Mesenchymal stem cell (in vitro differentiated cells and primary cell): ENCODE data around the gene EOMES.
A peak's percentile ranks its signal among the peaks of the same experiment; 100 is the strongest.

Experiments
- DNase-seq: peaks from one replicate; pipeline ENCODE4 v3.0.0-alpha.2; 2013
- H2AFZ ChIP-seq: one replicate; pipeline ENCODE4 v1.6.1; 2013; ENCODE audit warnings: low read depth, mild to moderate bottlenecking, control low read depth, inconsistent platforms, low read length, moderate library complexity
- H2AK5ac ChIP-seq: 2 replicates; pipeline ENCODE4 v1.6.1; 2013; ENCODE audit warnings: low read length, moderate library complexity, mild to moderate bottlenecking, inconsistent platforms; ENCODE audit not compliant: severe bottlenecking
- H2BK120ac ChIP-seq: one replicate; pipeline ENCODE4 v1.6.1; 2013; ENCODE audit warnings: low read depth, mild to moderate bottlenecking, inconsistent platforms, low read length, moderate library complexity
- H2BK12ac ChIP-seq, 2 experiments: one replicate each; pipeline ENCODE4 v1.6.1; 2013; ENCODE audit warnings: inconsistent platforms in 2 of 2, low read length in 2 of 2, mild to moderate bottlenecking in 2 of 2, moderate library complexity in 2 of 2, control low read depth in 1 of 2
- H2BK15ac ChIP-seq: one replicate; pipeline ENCODE4 v1.6.1; 2013; ENCODE audit warnings: mild to moderate bottlenecking, low read depth, inconsistent platforms; ENCODE audit not compliant: poor library complexity, severe bottlenecking
- H2BK5ac ChIP-seq: 2 replicates; pipeline ENCODE4 v1.6.1; 2013; ENCODE audit warnings: low read depth, mild to moderate bottlenecking, low read length, control low read depth, inconsistent platforms; ENCODE audit not compliant: poor library complexity, severe bottlenecking
- H3K14ac ChIP-seq, 2 experiments: one replicate each; pipeline ENCODE4 v1.6.1; 2013; ENCODE audit warnings: inconsistent platforms in 2 of 2, low read length in 2 of 2, control low read depth in 1 of 2, mild to moderate bottlenecking in 1 of 2, moderate library complexity in 1 of 2
- H3K18ac ChIP-seq, 2 experiments: one replicate each; pipeline ENCODE4 v1.6.1; 2013; ENCODE audit warnings: inconsistent platforms in 2 of 2, low read length in 2 of 2, control low read depth in 1 of 2, low read depth in 1 of 2, mild to moderate bottlenecking in 1 of 2
- H3K23ac ChIP-seq, 2 experiments: one replicate each; pipeline ENCODE4 v1.6.1; 2013; ENCODE audit warnings: inconsistent platforms in 2 of 2, low read length in 2 of 2, mild to moderate bottlenecking in 2 of 2, moderate library complexity in 2 of 2, control low read depth in 1 of 2
- H3K27ac ChIP-seq: 2 replicates; pipeline ENCODE4 v1.5.1; 2013; ENCODE audit warnings: mild to moderate bottlenecking, moderate library complexity, low read length, control low read depth, inconsistent platforms; ENCODE audit not compliant: poor library complexity, severe bottlenecking
- H3K27me3 ChIP-seq, 2 experiments: 2 replicates each; pipeline versions ENCODE4 v1.6.1 to v1.7.0; 2013; ENCODE audit warnings: low read length in 2 of 2, mild to moderate bottlenecking in 2 of 2, moderate library complexity in 2 of 2, control low read depth in 1 of 2, inconsistent platforms in 1 of 2; ENCODE audit not compliant: control insufficient read depth in 1 of 2, insufficient read depth in 1 of 2
- H3K36me3 ChIP-seq, 2 experiments: 2 replicates each; pipeline versions ENCODE4 v1.6.1 to v1.7.0; 2013; ENCODE audit warnings: low read length in 2 of 2, control low read depth in 1 of 2, inconsistent platforms in 1 of 2, low read depth in 1 of 2, mild to moderate bottlenecking in 1 of 2; ENCODE audit not compliant: insufficient read depth in 2 of 2, control insufficient read depth in 1 of 2
- H3K4ac ChIP-seq, 2 experiments: one replicate each; pipeline ENCODE4 v1.6.1; 2013; ENCODE audit warnings: inconsistent platforms in 2 of 2, low read length in 2 of 2, mild to moderate bottlenecking in 2 of 2, moderate library complexity in 2 of 2, control low read depth in 1 of 2, low read depth in 1 of 2
- H3K4me1 ChIP-seq: 2 replicates; pipeline ENCODE4 v1.6.1; 2013; ENCODE audit warnings: low read depth, low read length, control low read depth; ENCODE audit not compliant: control insufficient read depth, insufficient read depth
- H3K4me2 ChIP-seq: 2 replicates; pipeline ENCODE4 v1.6.1; 2013; ENCODE audit warnings: low read length, mild to moderate bottlenecking, inconsistent platforms; ENCODE audit not compliant: poor library complexity, severe bottlenecking
- H3K4me3 ChIP-seq, 2 experiments: 2 replicates each; pipeline versions ENCODE4 v1.5.1 to v1.7.0; 2013; ENCODE audit warnings: low read length in 2 of 2, mild to moderate bottlenecking in 2 of 2, control low read depth in 1 of 2, low read depth in 1 of 2; ENCODE audit not compliant: insufficient read depth in 1 of 2
- H3K79me1 ChIP-seq: replicated peaks from 2 replicates; pipeline ENCODE4 v1.6.1; 2013; ENCODE audit warnings: mild to moderate bottlenecking, control low read depth, low read length, inconsistent platforms; ENCODE audit not compliant: poor library complexity, severe bottlenecking
- H3K9ac ChIP-seq: 2 replicates; pipeline ENCODE4 v1.7.0; 2013; ENCODE audit warnings: mild to moderate bottlenecking, low read length, moderate library complexity
- H3K9me3 ChIP-seq: 2 replicates; pipeline ENCODE4 v1.7.0; 2013; ENCODE audit warnings: mild to moderate bottlenecking, low read length; ENCODE audit not compliant: control insufficient read depth
- H4K8ac ChIP-seq: one replicate; pipeline ENCODE4 v1.6.1; 2013; ENCODE audit warnings: inconsistent platforms, mild to moderate bottlenecking, low read length, moderate library complexity
- H4K91ac ChIP-seq: one replicate; pipeline ENCODE4 v1.6.1; 2013; ENCODE audit warnings: mild to moderate bottlenecking, low read length, inconsistent platforms
- WGBS: methylation state at CpG from one replicate; pipeline ENCODE4 v1.1.7; 2013; ENCODE audit warnings: mixed read lengths; 5-methylcytosine and 5-hydroxymethylcytosine counted together

The EOMES gene

DNA sequence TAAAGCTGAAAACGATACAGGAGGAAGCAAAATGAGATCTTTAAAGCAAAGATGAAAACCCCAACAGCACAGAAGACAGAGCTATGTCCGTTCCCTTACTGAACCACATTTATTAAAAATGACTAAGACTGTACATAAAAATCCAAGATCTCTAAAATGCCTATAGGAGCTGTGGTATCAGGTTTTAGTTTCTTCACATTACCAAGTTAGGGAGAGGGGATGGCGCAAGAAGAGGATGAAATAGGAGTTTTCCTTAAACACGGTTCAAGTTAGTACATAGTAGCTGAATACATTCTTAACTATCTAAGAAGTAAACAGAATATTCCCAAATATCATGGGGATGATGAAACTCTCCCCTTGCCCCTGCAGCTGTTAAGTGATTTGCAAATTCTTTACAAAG is 6.3 kb downstream of the EOMES start:
- Histone ChIP-seq H2BK120ac (no peak overlapping the region), H3K9ac (no peak overlapping the region), H4K91ac (no peak overlapping the region), H2AK5ac (no peak overlapping the region), H2BK5ac (no peak overlapping the region), H3K14ac (no peak overlapping the region), H3K9me3 (no peaks in the 10 kb centered on the region), H2BK15ac (no peak overlapping the region), H3K27ac (no peak overlapping the region), H3K4me3 (no peak overlapping the region), H3K27me3 (peaks cover 31 to 83% of the 10 kb centered on the region in 2 experiments), H3K4me2 (no peak overlapping the region), H2BK12ac (no peak overlapping the region), H3K4ac (no peak overlapping the region), H3K79me1 (no peaks in the 10 kb centered on the region), H3K18ac (no peak overlapping the region), H4K8ac (no peak overlapping the region), H2AFZ (no peak overlapping the region), H3K36me3 (no peaks in the 10 kb centered on the region), H3K4me1 (peaks cover 19% of the 10 kb centered on the region), H3K23ac (no peak overlapping the region)
- no CpG with 5 or more reads among the region's 4 CpGs for WGBS
- DNase-seq, result no peak

DNA sequence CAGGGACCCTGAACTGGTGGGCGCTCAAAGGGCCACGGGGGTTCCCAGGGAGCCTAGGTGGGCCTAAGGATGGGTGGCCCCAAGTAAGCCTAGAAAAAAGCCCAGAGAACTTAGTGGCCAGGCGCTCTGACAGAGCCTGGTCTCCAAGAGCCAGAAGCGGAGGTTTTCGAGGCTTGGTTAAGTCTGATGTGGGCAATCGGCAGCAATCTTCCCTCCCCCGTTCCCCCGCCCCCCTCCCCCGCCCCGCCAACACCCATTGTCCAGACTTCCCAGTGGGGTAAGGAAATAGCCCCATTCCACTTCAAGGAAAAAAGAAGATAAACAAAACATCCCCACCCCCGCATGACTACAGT is 6.7 kb downstream of the EOMES start:
- Histone ChIP-seq H3K27ac (no peak overlapping the region), H4K8ac (no peak overlapping the region), H4K91ac (no peak overlapping the region), H3K79me1 (no peaks in the 10 kb centered on the region), H2BK12ac (no peak overlapping the region), H3K18ac (no peak overlapping the region), H3K4me3 (peak overlapping the region in 1 of 2 experiments; percentile 82), H3K23ac (peak overlapping the region in 1 of 2 experiments; percentile 85), H2BK5ac (no peak overlapping the region), H3K27me3 (peaks cover 27 to 78% of the 10 kb centered on the region in 2 experiments), H3K4me2 (peak overlapping the region; percentile 51), H2AK5ac (no peak overlapping the region), H3K14ac (no peak overlapping the region), H2BK15ac (no peak overlapping the region), H2AFZ (no peak overlapping the region), H3K9me3 (no peaks in the 10 kb centered on the region), H2BK120ac (no peak overlapping the region), H3K36me3 (no peaks in the 10 kb centered on the region), H3K9ac (peak overlapping the region; percentile 62), H3K4ac (no peak overlapping the region), H3K4me1 (peaks cover 17% of the 10 kb centered on the region)
- 0% methylated on average over 3 of the region's 11 CpGs for WGBS
- DNase-seq, result no peak

DNA sequence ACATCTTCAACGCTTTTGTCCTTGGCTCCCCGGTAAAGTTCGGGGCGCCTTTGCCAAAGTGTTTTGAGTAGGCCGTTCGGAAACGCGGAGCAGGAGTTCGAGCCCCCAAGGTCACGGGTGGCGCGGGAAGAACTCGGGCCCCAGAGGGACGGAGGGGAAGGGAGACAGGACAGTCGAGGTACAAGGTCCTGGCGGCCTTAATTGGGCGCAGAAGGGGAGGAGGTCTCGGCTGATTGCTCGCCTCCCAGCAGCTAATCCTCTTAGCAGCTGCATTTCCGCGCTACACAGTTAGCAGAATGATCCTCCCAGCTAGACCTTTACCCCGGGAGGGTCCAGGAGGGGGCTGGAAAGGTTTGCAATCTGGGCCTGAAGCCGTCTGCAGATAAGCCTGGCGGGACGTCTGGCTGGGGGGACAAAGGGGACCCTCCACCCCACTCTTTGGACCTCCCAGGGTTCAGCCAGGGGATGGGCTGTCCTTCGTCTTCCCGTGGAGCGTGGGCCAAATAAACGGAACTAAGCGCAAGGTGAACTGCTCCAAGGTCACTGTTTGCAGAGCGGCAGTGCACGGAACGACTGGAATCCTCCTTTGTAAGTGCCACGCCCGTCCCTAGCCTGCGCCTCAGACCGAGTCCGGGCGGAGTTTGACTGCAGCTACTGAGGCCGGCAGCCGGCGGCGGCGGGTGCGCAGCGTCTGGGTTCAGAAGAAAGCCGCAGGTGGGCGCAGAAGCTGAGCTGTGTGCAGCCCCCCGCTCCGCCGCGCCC is 7.2 kb downstream of the EOMES start:
- Histone ChIP-seq H3K4me1 (peaks cover 17% of the 10 kb centered on the region), H3K14ac (no peak overlapping the region), H3K36me3 (no peaks in the 10 kb centered on the region), H3K4ac (no peak overlapping the region), H2BK120ac (no peak overlapping the region), H3K18ac (no peak overlapping the region), H4K8ac (no peak overlapping the region), H2BK5ac (no peak overlapping the region), H3K79me1 (no peaks in the 10 kb centered on the region), H2BK12ac (no peak overlapping the region), H3K4me2 (peak overlapping the region; percentile 51), H3K23ac (peak overlapping the region in 1 of 2 experiments; percentile 85), H3K27ac (no peak overlapping the region), H2AK5ac (no peak overlapping the region), H3K9me3 (no peaks in the 10 kb centered on the region), H2BK15ac (no peak overlapping the region), H2AFZ (no peak overlapping the region), H3K9ac (peak overlapping the region; percentile 62), H4K91ac (no peak overlapping the region), H3K4me3 (peak overlapping the region; percentile 33 to 82), H3K27me3 (peaks cover 21 to 75% of the 10 kb centered on the region in 2 experiments)
- 1% methylated on average over 44 of the region's 52 CpGs for WGBS
- peak; percentile 8 for DNase-seq

DNA sequence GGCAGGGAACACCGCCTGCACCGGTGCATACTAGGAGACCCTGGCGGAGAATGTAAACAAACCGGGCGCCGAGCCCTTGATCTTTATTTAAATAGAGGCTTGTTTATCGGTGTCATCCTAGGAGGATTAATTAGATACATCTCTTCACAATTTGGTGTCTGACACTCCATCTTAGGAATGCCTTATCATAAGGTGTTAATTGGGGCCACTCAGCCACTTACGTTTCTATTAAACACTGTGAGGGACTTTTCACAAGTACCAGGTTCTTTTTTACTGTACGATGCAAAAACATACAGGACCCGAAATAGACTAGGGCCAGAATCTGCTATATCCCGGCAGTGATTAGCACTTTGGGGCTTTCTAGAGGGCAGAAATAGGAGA is 8.0 kb downstream of the EOMES start:
- 0% methylated on average over 6 of the region's 11 CpGs for WGBS
- Histone ChIP-seq H2BK120ac (no peak overlapping the region), H3K9me3 (no peaks in the 10 kb centered on the region), H2BK5ac (no peak overlapping the region), H2BK12ac (no peak overlapping the region), H3K36me3 (no peaks in the 10 kb centered on the region), H4K91ac (no peak overlapping the region), H3K27me3 (peaks cover 16 to 73% of the 10 kb centered on the region in 2 experiments), H3K27ac (no peak overlapping the region), H3K4me1 (peaks cover 17% of the 10 kb centered on the region), H3K4me3 (peak overlapping the region; percentile 27 to 82), H3K18ac (no peak overlapping the region), H4K8ac (no peak overlapping the region), H2AFZ (no peak overlapping the region), H3K79me1 (no peaks in the 10 kb centered on the region), H3K9ac (peak overlapping the region; percentile 91), H2AK5ac (no peak overlapping the region), H3K4me2 (peak overlapping the region; percentile 95), H3K14ac (no peak overlapping the region), H2BK15ac (no peak overlapping the region), H3K4ac (no peak overlapping the region), H3K23ac (no peak overlapping the region)
- DNase-seq, result no peak
